Liver (tissue), 9 donors: ENCODE measurements around the gene MGME1. TPM values are rescaled to one million over a fixed set of nuclear protein-coding genes. Genes with fewer than 3 reads are reported as not detected.

Experiments used
- DNase-seq: peaks from one replicate; pipeline ENCODE4 v3.0.0-alpha.2; 2017; ENCODE audit warnings: low spot score
- H3K27ac ChIP-seq, 2 donors: one replicate each; pipeline ENCODE4 v1.7.0; 2013; ENCODE audit warnings: inconsistent platforms in 2 of 2, low read length in 2 of 2, control low read depth in 1 of 2, low read depth in 1 of 2, mild to moderate bottlenecking in 1 of 2
- H3K27me3 ChIP-seq, 4 donors: one replicate each; pipeline versions ENCODE4 v1.6.1 to v1.7.0; 2013; ENCODE audit warnings: low read length in 3 of 4, inconsistent platforms in 1 of 4, mild to moderate bottlenecking in 1 of 4, moderate library complexity in 1 of 4; ENCODE audit not compliant: control insufficient read depth in 4 of 4, insufficient read depth in 4 of 4
- H3K36me3 ChIP-seq, 4 donors: one replicate each; pipeline versions ENCODE4 v1.6.1 to v1.7.0; 2013; ENCODE audit warnings: low read length in 3 of 4, mild to moderate bottlenecking in 3 of 4, low read depth in 1 of 4, moderate library complexity in 1 of 4; ENCODE audit not compliant: control insufficient read depth in 4 of 4, insufficient read depth in 3 of 4
- H3K4me1 ChIP-seq, 4 donors: one replicate each; pipeline versions ENCODE4 v1.6.1 to v1.7.0; 2013; ENCODE audit warnings: low read length in 3 of 4, mild to moderate bottlenecking in 3 of 4, moderate library complexity in 1 of 4; ENCODE audit not compliant: control insufficient read depth in 4 of 4, insufficient read depth in 4 of 4
- H3K4me3 ChIP-seq, 3 donors: one replicate each; pipeline versions ENCODE4 v1.6.1 to v1.7.0; 2013; ENCODE audit warnings: low read length in 3 of 3, control low read depth in 1 of 3, low read depth in 1 of 3, mild to moderate bottlenecking in 1 of 3
- H3K9ac ChIP-seq, 2 donors: one replicate each; pipeline ENCODE4 v1.7.0; 2013; ENCODE audit warnings: low read length in 2 of 2, mild to moderate bottlenecking in 2 of 2, moderate library complexity in 2 of 2, control low read depth in 1 of 2, low read depth in 1 of 2
- H3K9me3 ChIP-seq, 4 donors: one replicate each; pipeline versions ENCODE4 v1.6.1 to v1.7.0; 2013; ENCODE audit warnings: low read length in 3 of 4; ENCODE audit not compliant: control insufficient read depth in 4 of 4
- ATF3 ChIP-seq: IDR thresholded peaks from 2 replicates; pipeline ENCODE4 v1.6.1; 2016; ENCODE audit warnings: antibody characterized with exemption
- CTCF ChIP-seq: fragments of 150-350 bp; IDR thresholded peaks from 2 replicates; pipeline ENCODE4 v1.5.1; 2017; ENCODE audit warnings: improper control_type of control experiment, low read depth, low read length; ENCODE audit not compliant: missing input control
- EGR1 ChIP-seq, 2 donors: IDR thresholded peaks; 2 replicates each; pipeline ENCODE4 v1.6.1; 2016 to 2018; ENCODE audit warnings: antibody characterized with exemption in 2 of 2, low read depth in 2 of 2
- FOXA1 ChIP-seq: IDR thresholded peaks from 2 replicates; pipeline ENCODE4 v1.6.1; 2016; ENCODE audit warnings: antibody characterized with exemption
- FOXA2 ChIP-seq: IDR thresholded peaks from 2 replicates; pipeline ENCODE4 v1.6.1; 2016; ENCODE audit warnings: antibody characterized with exemption
- GABPA ChIP-seq, 2 donors: IDR thresholded peaks in 1 of 2; conservative IDR thresholded peaks in 1 of 2; 2 replicates each; pipeline ENCODE4 v1.6.1; 2016; ENCODE audit warnings: antibody characterized with exemption in 2 of 2, mild to moderate bottlenecking in 1 of 2, moderate library complexity in 1 of 2
- HNF4A ChIP-seq, 2 donors: conservative IDR thresholded peaks; 2 replicates each; pipeline ENCODE4 v1.6.1; 2016; ENCODE audit warnings: antibody characterized with exemption in 2 of 2, mild to moderate bottlenecking in 2 of 2
- HNF4G ChIP-seq: IDR thresholded peaks from 2 replicates; pipeline ENCODE4 v1.6.1; 2016; ENCODE audit warnings: antibody characterized with exemption
- JUND ChIP-seq, 2 donors: IDR thresholded peaks; 2 replicates each; pipeline ENCODE4 v1.6.1; 2016; ENCODE audit warnings: antibody characterized with exemption in 2 of 2
- MAX ChIP-seq: IDR thresholded peaks from 2 replicates; pipeline ENCODE4 v1.6.1; 2016; ENCODE audit warnings: antibody characterized with exemption
- NR2F2 ChIP-seq: IDR thresholded peaks from 2 replicates; pipeline ENCODE4 v1.6.1; 2016; ENCODE audit warnings: antibody characterized with exemption
- RAD21 ChIP-seq, 2 donors: IDR thresholded peaks; 2 replicates each; pipeline ENCODE4 v1.6.1; 2016; ENCODE audit warnings: antibody characterized with exemption in 2 of 2, mild to moderate bottlenecking in 2 of 2
- REST ChIP-seq: IDR thresholded peaks from 2 replicates; pipeline ENCODE4 v1.6.1; 2016; ENCODE audit warnings: antibody characterized with exemption, mild to moderate bottlenecking
- RXRA ChIP-seq, 2 donors: IDR thresholded peaks; 2 replicates each; pipeline ENCODE4 v1.6.1; 2017 to 2018; ENCODE audit warnings: antibody characterized with exemption in 2 of 2, mild to moderate bottlenecking in 1 of 2
- SP1 ChIP-seq: IDR thresholded peaks from 2 replicates; pipeline ENCODE4 v1.6.1; 2018; ENCODE audit warnings: antibody characterized with exemption, mild to moderate bottlenecking
- TAF1 ChIP-seq: conservative IDR thresholded peaks from 2 replicates; pipeline ENCODE4 v1.6.1; 2016; ENCODE audit warnings: antibody characterized with exemption, mild to moderate bottlenecking
- YY1 ChIP-seq: IDR thresholded peaks from 2 replicates; pipeline ENCODE4 v1.6.1; 2016; ENCODE audit warnings: antibody characterized with exemption, mild to moderate bottlenecking
- ZBTB33 ChIP-seq: IDR thresholded peaks from 2 replicates; pipeline ENCODE4 v1.6.1; 2016; ENCODE audit warnings: antibody characterized with exemption
- WGBS: extraction: QIAGEN DNeasy Blood & Tissue Kit; methylation state at CpG from one replicate; pipeline ENCODE4 v1.1.7; 2013; 5-methylcytosine and 5-hydroxymethylcytosine counted together
- polyA plus RNA-seq, 2 donors: library from polyadenylated mRNA; stranded (reverse) in 1 of 2; unstranded in 1 of 2; fragments of 200-250 nt in 1 of 2; fragments of >200 nt in 1 of 2; fragmentation: Nextera tagmentation in 1 of 2; extraction: Ambion mirVana in 1 of 2; gene quantifications; one replicate each; pipeline versions ENCODE4 v1.2.1 to v1.2.3, GENCODE V29; 2013 to 2015
- total RNA-seq, 2 donors: library from RNA; depleted of rRNA; stranded (reverse); fragments of >200 nt; gene quantifications; one replicate each; pipeline ENCODE4 v1.2.3, GENCODE V29; 2014
- donor health status: healthy.
- donor health status: healthy.
- donor health status: healthy.
- donor health status: healthy.
- donor health status: healthy.

The MGME1 gene
- total RNA-seq = 10 to 100 TPM in 1 of 2 donors, 1 to 10 TPM in 1; 5.9 to 26.8 TPM
- polyA plus RNA-seq = 1 to 10 TPM; 4.2 to 7.5 TPM

- H3K4me1 ChIP-seq = peaks cover 7 to 65% (median 45%) of the 10 kb centered on the region in 4 donors
- under 1% methylated on average over 96 of the region's 96 CpGs for WGBS
- peak within 1 kb of the TSS; percentile 89 to 100 for H3K27ac ChIP-seq
- H3K36me3 ChIP-seq = peaks cover 0 to 1% (median 0%) of the 10 kb centered on the region in 4 donors
- DNase-seq = peak; percentile 99
- TF ChIP-seq REST (no peak), GABPA (IDR thresholded peaks at IDR 0.05 in 1 of 2, conservative IDR thresholded peaks at IDR 0.05 in 1 of 2) (peak in 1 of 2 donors; percentile 79), MAX (peak; percentile 88), EGR1 (IDR thresholded peaks at IDR 0.05; ENCODE audit: low read depth in 2 of 2) (peak; percentile 29 to 47), HNF4G (no peak), FOXA2 (no peak), RAD21 (IDR thresholded peaks at IDR 0.05) (no peak), ZBTB33 (peak; percentile 100), JUND (IDR thresholded peaks at IDR 0.05) (peak; percentile 62 to 76), FOXA1 (no peak), TAF1 (peak; percentile 20), HNF4A (conservative IDR thresholded peaks at IDR 0.05) (peak; percentile 15 to 17), ATF3 (peak; percentile 21), NR2F2 (no peak), RXRA (IDR thresholded peaks at IDR 0.05) (peak; percentile 37 to 38), SP1 (peak; percentile 82), YY1 (peak; percentile 98), CTCF (no peak)
- peak within 1 kb of the TSS; percentile 92 to 95 for H3K9ac ChIP-seq
- no peaks in the 10 kb centered on the region for H3K9me3 ChIP-seq
- peak within 1 kb of the TSS; percentile 97 to 98 (median 98) for H3K4me3 ChIP-seq
- no peaks in the 10 kb centered on the region for H3K27me3 ChIP-seq
These were observed at the start of gene MGME1, which contains the start of gene SNX5 for GRCh38 chr20:17968366-17969277. Gene MGME1 (plus strand): TSS chr20:17969018. CDS start chr20:17969860, 842 bp downstream. Gene SNX5 (minus strand): TSS chr20:17968794. CDS start chr20:17968425, 369 bp downstream.
